Measurements from ENCODE around the gene ZDHHC9.

- TF ChIP-seq CTCF (IDR thresholded peaks at IDR 0.05; ENCODE audit: insufficient read depth, low read depth, low read length): no peak
- no peak for TF ChIP-seq EZH2 (IDR thresholded peaks at IDR 0.05; ENCODE audit: insufficient read depth, low read length)
Observed at GRCh38 chrX:129836827-129837226, 6.9 kb downstream of the ZDHHC9 start.

Measured in astrocyte (in vitro differentiated cells and primary cell).